ENCODE data around the gene RPS6KL1.
A peak's percentile ranks its signal among the peaks of the same experiment; 100 is the strongest.

The RPS6KL1 gene

GRCh38 chr14:74915826-74916225 lies 7.2 kb downstream of the RPS6KL1 start:
- no peak for DNase-seq

DNA sequence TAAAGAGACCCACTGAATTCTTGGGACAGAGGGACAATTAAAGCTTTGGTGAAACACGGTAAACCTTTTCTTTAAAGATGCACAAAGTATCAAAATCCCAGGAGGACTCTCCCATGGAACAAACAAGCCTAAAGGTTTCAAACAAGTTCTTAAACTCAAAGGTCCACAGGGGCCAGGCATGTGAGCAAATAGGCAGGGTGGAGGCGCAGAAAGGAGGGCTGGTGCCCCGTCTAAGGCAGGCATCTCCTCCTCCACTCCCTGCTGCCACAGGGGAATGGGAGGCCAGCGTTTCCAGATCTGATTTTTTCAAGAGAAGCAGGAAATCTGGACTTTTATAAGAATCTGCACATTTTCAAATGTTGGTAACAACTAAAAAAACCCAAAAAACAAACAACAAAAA lies 7.6 kb downstream of the RPS6KL1 start:
- DNase-seq, result no peak

- DNase-seq, result peak in 37 of 56 donors; percentile 14 to 74 (median 43)
These were observed 9.0 kb downstream of the RPS6KL1 start for GRCh38 chr14:74913986-74914573.

DNA sequence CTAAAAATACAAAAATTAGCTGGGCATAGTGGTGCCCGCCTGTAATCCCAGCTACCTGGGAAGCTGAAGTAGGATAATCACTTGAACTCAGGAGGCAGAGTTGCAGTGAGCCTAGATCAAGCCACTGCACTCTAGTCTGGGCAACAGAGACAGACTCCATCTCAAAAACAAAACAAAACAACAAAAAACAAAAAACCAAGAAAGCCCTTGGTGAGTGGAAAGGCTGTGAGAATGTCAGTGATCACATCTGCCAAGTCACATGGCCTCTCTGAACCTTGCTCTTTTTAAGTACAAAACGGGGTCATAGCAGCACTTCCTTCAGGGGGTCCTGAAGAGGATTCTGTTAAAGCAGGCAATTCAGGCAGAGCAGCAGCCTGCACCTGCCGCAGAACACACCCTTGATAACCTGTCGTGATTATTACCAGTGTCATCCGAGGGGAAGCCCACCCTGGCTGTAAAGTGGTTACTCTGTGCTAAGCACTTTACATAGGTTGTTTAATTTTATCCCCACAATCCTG lies 9.6 kb downstream of the RPS6KL1 start:
- DNase-seq, result no peak

DNA sequence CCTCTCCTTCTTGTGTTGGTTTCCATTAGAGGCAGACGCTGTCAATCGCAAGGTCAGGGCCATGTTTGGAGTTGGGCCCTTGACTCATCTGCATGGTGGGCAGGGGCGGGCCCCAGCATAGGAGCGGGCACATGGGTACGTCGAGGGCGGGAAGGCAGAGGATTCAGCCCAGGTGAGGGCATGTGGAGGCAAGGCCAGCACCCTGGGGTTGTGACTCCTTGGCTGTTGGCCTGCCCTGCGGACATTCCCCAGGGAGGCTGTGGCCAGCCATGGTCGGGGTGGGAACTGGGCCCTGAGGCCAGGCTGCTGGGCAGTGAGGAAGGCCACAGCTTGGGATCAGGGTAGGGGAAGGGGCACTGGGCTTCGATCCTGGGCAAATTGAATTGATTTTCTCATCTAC lies 10.3 kb downstream of the RPS6KL1 start:
- DNase-seq, result no peak

DNA sequence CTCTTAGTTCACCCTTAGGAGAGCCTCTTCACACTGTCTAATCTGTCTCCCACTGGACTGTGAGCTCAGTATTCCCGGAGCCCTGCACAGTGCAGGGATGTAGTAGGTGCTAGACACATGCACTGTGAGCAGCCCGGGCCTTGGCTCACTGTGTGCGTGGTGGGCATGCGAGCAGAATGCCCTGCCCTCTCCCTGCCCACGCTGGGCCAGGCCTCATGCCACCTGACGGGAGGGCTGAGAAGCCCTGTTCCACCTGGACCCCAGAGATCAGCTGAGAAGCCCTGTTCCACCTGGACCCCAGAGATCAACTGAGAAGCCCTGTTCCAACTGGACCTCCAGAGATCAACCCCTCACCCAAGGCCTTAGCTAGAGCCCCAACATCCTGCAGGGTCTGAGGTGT lies 10.9 kb downstream of the RPS6KL1 start:
- no peak for DNase-seq

- DNase-seq, result no peak
These were observed 11.4 kb downstream of the RPS6KL1 start for GRCh38 chr14:74911704-74912103.

GRCh38 chr14:74911221-74911620 lies 11.8 kb downstream of the RPS6KL1 start:
- DNase-seq, result no peak

DNA sequence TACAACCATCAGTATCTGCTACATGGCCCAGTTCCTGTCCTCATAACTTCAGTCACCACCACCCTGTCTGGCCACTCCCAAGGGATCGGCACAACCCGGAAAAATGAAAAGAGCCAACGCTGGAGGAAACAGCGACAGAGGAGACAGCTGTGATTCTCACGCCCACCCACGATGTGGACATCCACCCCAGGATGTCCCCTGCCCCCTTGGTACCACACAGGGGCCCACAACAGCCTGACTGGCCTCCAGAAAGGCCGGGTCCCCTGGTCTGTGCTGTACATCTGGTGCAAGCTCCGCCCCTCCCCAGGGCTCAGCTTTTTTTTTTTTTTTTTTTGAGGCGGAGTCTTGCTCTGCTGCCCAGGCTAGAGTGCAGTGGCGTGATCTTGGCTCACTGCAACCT lies 12.5 kb downstream of the RPS6KL1 start:
- DNase-seq, result no peak

DNA sequence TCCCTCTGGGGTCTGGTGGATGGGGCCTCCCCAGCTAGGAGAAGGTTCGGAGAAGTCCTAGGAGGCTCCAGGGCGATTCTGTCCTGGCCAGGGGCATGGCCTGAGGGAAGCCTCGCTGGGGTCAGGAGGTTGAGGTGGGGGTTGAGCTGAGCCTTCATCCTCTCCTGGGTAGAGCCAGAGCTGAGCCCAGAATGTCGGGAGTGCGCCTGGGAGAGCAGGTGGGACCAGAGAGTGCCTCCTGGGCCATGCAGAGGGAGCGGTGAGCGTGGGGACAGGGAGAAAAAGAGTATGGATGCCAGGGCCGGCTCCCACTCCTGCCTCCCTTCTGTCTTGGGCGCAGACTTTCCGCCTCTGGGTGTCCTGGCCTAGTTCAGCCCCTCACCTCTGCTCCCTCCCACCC lies 13.1 kb downstream of the RPS6KL1 start:
- DNase-seq, result no peak

DNA sequence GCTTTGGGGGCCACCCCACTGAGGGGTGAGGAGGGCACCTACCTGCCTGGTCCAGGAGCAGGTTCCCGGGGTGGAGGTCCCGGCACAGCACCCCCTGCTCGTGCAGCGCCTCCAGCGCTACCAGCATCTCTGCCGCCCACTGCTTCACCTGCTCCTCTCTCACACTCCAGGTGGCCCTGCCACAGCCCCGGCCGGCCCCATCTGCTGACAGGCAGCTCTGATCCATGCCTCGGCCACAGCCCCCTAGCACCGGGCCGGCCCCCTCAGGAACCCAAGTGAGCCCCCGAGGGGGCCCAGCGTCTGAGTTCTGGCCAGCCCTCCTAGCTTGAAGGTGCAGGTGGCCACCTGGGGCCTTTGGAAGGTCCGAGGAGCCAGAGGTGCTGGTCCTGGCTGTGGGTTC lies 13.6 kb downstream of the RPS6KL1 start:
- DNase-seq, result no peak

DNA sequence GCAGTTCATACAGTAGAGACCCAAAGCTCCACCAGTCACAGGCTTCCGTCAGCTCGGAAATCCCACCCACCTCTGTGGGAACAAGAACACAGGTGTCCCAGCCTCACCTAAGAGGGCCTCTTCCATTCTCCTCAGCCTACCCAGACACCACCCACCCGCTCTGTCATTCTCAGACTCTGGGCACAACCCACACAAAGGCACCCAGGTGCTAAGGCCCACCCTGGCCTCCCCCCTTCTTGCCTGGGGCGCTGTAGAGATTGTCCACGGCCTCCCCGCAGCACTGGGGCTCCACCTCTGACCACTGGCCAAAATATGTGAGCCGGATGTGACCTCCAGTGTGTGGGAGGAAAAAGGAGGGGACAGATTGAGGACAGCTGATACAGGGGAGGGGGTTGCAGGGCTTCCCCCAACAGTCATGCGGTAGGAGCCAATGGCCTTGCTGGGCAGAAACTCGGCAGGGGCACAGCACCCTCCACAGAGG lies 14.2 kb downstream of the RPS6KL1 start:
- no peak for DNase-seq

DNA sequence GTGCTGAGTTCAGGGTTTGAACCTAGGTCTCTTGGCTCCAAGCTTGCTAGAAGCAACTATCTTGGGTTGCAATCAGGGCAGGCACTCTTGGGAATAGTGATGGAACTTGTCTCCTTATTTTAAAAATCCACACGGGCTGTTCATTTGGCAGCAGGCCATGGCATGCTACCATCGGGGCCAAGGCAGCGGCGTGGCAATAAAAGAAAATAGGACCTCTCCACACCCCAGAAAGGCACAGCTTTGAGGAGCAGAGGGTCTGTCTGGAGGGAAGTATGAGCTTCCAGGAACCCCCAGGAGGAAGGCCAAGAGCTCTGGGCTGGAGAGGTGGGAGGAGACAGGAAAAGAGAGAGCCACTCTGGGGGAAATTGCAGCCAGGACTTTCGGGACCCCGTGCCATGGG lies 15.3 kb downstream of the RPS6KL1 start:
- DNase-seq, result peak in 11 of 56 donors; percentile 14 to 63 (median 24)

DNA sequence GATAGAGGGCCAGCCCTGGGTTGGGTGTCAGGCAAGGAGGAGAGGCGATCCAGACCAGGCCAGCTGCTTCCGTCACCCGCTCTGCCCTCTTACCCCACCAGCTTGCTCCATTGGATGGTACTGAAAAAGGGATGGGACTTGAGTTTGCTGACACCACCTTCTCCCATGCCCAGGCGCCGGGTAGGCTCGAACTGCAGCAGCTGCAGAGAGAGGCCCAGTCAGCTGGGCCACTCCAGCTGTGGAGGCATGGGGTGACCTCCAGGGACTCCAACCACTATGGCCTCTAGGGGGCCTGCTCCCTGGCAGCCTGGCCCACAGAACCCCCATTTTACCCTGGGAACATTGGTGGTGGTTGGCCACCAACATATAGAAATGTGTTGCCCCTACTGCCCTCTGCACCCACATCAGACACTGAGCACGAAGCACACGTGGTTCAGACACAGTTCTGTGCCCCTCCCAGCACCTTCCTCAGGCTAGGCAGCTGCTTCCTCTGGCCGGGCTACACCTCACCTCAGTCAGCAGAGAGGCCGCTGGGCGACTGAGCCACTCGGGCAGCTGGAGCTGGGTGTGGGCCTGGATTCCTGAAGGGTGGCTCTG lies 16.0 kb downstream of the RPS6KL1 start:
- no peak for DNase-seq

GRCh38 chr14:74905595-74906142 lies 17.4 kb downstream of the RPS6KL1 start:
- peak in 42 of 56 donors; percentile 10 to 80 (median 40) for DNase-seq

DNA sequence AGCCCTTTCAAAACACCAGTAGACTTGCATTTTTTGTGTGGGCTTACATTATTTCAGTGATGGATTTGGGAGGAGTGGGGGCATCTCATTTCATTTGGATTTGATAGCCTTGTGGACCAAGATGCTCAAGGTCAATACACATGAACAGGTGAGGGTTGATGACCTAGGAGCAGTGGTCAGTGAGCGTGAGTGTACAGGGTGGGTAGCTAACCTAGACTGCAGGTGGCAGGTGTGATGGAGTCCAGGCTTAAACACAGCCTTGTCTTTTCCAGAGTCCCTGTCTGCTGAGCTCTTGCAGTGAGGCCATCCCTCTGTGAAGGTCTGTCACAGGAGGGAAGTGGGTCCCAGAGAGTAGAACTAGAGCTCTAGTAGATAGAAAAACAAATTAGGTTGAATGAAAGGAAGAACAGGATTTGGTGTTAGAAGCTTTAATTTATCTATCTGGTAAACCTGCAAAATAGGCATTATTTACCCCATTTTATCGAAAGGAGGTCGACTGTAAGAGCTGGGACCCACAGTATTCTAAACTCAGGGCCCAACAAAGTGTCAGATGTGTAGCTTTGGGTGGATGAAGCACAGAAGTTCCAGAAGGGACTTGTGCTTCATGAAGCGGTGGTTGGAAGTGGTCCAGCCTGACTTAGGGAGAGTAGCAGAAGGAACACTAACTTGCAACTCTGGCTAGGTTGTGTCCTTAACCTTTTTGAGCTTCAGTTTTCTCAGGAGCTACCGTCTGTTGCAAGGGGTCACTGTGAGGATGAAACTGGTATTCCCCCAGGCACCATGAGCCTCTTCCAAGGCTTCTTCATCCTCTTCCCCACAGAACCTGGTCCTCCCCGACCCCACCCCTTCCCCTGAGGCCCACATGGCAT lies 18.2 kb downstream of the RPS6KL1 start:
- no peak for DNase-seq

DNA sequence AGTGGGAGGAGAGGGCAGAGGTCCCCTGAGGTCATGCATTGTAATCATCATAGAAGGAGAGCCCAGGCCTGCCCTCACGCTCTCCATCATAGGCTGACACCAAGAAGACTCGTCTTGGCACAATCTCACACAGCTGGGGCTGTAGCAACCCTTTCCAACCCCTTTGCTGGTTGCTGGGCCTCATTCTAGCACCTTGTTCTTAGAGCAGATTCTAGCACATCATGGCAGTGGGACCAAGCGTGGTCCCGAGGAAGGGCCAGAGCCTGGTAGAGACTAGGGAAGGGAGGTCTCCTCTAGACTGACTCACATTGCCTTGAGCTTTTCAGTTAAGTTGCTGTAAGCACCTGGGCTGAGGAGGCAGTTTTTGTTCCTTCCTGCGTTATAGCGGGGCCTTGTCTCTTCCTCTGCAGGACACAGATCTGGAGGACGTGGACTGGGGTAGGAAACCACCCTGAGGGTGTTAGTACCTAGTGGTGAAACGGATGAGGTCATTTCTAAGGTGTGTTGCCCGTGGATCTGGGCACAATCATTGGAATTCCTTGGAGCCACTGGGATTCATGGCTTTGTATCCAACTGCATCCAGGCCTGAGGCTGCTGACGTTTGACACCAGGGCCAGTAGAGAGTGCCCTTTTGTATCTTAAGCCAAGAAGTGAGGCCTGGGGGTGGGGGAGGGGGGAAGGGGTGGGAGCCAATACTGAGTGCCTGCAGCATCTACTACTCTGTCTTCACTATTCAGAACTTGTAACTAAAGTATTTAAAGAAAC lies 19.9 kb downstream of the RPS6KL1 start:
- peak in 3 of 56 donors; percentile 11 to 19 (median 14) for DNase-seq

DNA sequence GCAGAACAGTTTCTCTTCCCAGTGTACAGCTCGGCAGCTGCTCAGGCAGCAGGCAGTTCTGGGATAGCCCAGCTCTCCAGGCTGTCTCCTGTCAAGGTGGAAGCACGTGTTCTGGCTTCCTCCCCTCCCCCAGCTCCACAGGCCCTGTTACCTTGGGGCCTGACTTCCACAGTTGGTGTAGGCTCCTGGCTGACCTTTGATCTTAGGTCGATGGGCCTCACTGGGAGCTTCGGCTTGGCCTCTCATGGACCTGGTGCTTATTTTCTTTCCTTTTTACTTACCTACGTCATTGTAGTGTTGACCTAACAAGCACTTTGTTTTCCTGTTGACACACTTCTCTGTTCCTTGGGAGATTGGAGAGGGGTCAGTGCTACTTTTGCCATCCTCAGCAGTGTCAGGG lies 24.4 kb downstream of the RPS6KL1 start:
- DNase-seq, result no peak

GRCh38 chr14:74898083-74898482 lies 25.0 kb downstream of the RPS6KL1 start:
- DNase-seq, result no peak

- DNase-seq, result no peak
These were observed 25.4 kb downstream of the RPS6KL1 start for GRCh38 chr14:74897642-74898041.

DNA sequence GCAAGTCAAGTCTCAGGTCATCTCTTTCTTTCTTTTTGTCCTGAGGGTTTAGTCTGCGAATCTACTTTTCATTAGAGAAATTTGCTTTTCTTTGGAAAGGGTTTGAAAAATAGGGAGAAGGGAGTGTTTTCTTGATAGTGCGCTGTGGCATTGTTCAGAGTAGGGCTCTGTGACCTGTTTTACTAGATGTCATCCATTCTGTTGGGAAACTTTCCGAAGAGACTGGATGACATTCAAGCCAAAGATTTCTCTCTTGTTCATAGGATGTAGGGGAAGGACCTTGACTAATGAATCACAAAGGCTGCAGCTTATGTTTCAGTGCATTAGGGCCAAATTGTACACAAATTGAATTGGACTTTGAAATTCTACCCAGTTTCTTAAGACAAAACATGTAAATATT lies 26.7 kb downstream of the RPS6KL1 start:
- no peak for DNase-seq

Measured in amygdala (tissue), 56 donors.